Liver (tissue), 9 donors: Measurements from ENCODE around the gene MEGF11. TPM values are rescaled to one million over a fixed set of nuclear protein-coding genes. Genes with fewer than 3 reads are reported as not detected.

Experiments
- DNase-seq: peaks from one replicate; pipeline ENCODE4 v3.0.0-alpha.2; 2017; ENCODE audit warnings: low spot score
- H3K27ac ChIP-seq, 2 donors: one replicate each; pipeline ENCODE4 v1.7.0; 2013; ENCODE audit warnings: inconsistent platforms in 2 of 2, low read length in 2 of 2, control low read depth in 1 of 2, low read depth in 1 of 2, mild to moderate bottlenecking in 1 of 2
- H3K27me3 ChIP-seq, 4 donors: one replicate each; pipeline versions ENCODE4 v1.6.1 to v1.7.0; 2013; ENCODE audit warnings: low read length in 3 of 4, inconsistent platforms in 1 of 4, mild to moderate bottlenecking in 1 of 4, moderate library complexity in 1 of 4; ENCODE audit not compliant: control insufficient read depth in 4 of 4, insufficient read depth in 4 of 4
- H3K36me3 ChIP-seq, 4 donors: one replicate each; pipeline versions ENCODE4 v1.6.1 to v1.7.0; 2013; ENCODE audit warnings: low read length in 3 of 4, mild to moderate bottlenecking in 3 of 4, low read depth in 1 of 4, moderate library complexity in 1 of 4; ENCODE audit not compliant: control insufficient read depth in 4 of 4, insufficient read depth in 3 of 4
- H3K4me1 ChIP-seq, 4 donors: one replicate each; pipeline versions ENCODE4 v1.6.1 to v1.7.0; 2013; ENCODE audit warnings: low read length in 3 of 4, mild to moderate bottlenecking in 3 of 4, moderate library complexity in 1 of 4; ENCODE audit not compliant: control insufficient read depth in 4 of 4, insufficient read depth in 4 of 4
- H3K4me3 ChIP-seq, 3 donors: one replicate each; pipeline versions ENCODE4 v1.6.1 to v1.7.0; 2013; ENCODE audit warnings: low read length in 3 of 3, control low read depth in 1 of 3, low read depth in 1 of 3, mild to moderate bottlenecking in 1 of 3
- H3K9ac ChIP-seq, 2 donors: one replicate each; pipeline ENCODE4 v1.7.0; 2013; ENCODE audit warnings: low read length in 2 of 2, mild to moderate bottlenecking in 2 of 2, moderate library complexity in 2 of 2, control low read depth in 1 of 2, low read depth in 1 of 2
- H3K9me3 ChIP-seq, 4 donors: one replicate each; pipeline versions ENCODE4 v1.6.1 to v1.7.0; 2013; ENCODE audit warnings: low read length in 3 of 4; ENCODE audit not compliant: control insufficient read depth in 4 of 4
- EGR1 ChIP-seq, 2 donors: IDR thresholded peaks; 2 replicates each; pipeline ENCODE4 v1.6.1; 2016 to 2018; ENCODE audit warnings: antibody characterized with exemption in 2 of 2, low read depth in 2 of 2
- FOXA1 ChIP-seq: IDR thresholded peaks from 2 replicates; pipeline ENCODE4 v1.6.1; 2016; ENCODE audit warnings: antibody characterized with exemption
- GABPA ChIP-seq, 2 donors: IDR thresholded peaks in 1 of 2; conservative IDR thresholded peaks in 1 of 2; 2 replicates each; pipeline ENCODE4 v1.6.1; 2016; ENCODE audit warnings: antibody characterized with exemption in 2 of 2, mild to moderate bottlenecking in 1 of 2, moderate library complexity in 1 of 2
- HNF4A ChIP-seq, 2 donors: conservative IDR thresholded peaks; 2 replicates each; pipeline ENCODE4 v1.6.1; 2016; ENCODE audit warnings: antibody characterized with exemption in 2 of 2, mild to moderate bottlenecking in 2 of 2
- HNF4G ChIP-seq: IDR thresholded peaks from 2 replicates; pipeline ENCODE4 v1.6.1; 2016; ENCODE audit warnings: antibody characterized with exemption
- JUND ChIP-seq, 2 donors: IDR thresholded peaks; 2 replicates each; pipeline ENCODE4 v1.6.1; 2016; ENCODE audit warnings: antibody characterized with exemption in 2 of 2
- NR2F2 ChIP-seq: IDR thresholded peaks from 2 replicates; pipeline ENCODE4 v1.6.1; 2016; ENCODE audit warnings: antibody characterized with exemption
- RAD21 ChIP-seq, 2 donors: IDR thresholded peaks; 2 replicates each; pipeline ENCODE4 v1.6.1; 2016; ENCODE audit warnings: antibody characterized with exemption in 2 of 2, mild to moderate bottlenecking in 2 of 2
- RXRA ChIP-seq, 2 donors: IDR thresholded peaks; 2 replicates each; pipeline ENCODE4 v1.6.1; 2017 to 2018; ENCODE audit warnings: antibody characterized with exemption in 2 of 2, mild to moderate bottlenecking in 1 of 2
- SP1 ChIP-seq: IDR thresholded peaks from 2 replicates; pipeline ENCODE4 v1.6.1; 2018; ENCODE audit warnings: antibody characterized with exemption, mild to moderate bottlenecking
- YY1 ChIP-seq: IDR thresholded peaks from 2 replicates; pipeline ENCODE4 v1.6.1; 2016; ENCODE audit warnings: antibody characterized with exemption, mild to moderate bottlenecking
- WGBS: extraction: QIAGEN DNeasy Blood & Tissue Kit; methylation state at CpG from one replicate; pipeline ENCODE4 v1.1.7; 2013; 5-methylcytosine and 5-hydroxymethylcytosine counted together
- polyA plus RNA-seq, 2 donors: library from polyadenylated mRNA; stranded (reverse) in 1 of 2; unstranded in 1 of 2; fragments of 200-250 nt in 1 of 2; fragments of >200 nt in 1 of 2; fragmentation: Nextera tagmentation in 1 of 2; extraction: Ambion mirVana in 1 of 2; gene quantifications; one replicate each; pipeline versions ENCODE4 v1.2.1 to v1.2.3, GENCODE V29; 2013 to 2015
- total RNA-seq, 2 donors: library from RNA; depleted of rRNA; stranded (reverse); fragments of >200 nt; gene quantifications; one replicate each; pipeline ENCODE4 v1.2.3, GENCODE V29; 2014
- TF ChIP-seq, protein P1 (sequence below): fragments of 150-350 bp; IDR thresholded peaks from 2 replicates; pipeline ENCODE4 v1.5.1; 2017; ENCODE audit warnings: improper control_type of control experiment, low read depth, low read length; ENCODE audit not compliant: missing input control
- TF ChIP-seq, protein P2 (sequence below): IDR thresholded peaks from 2 replicates; pipeline ENCODE4 v1.6.1; 2016; ENCODE audit warnings: antibody characterized with exemption, mild to moderate bottlenecking
- TF ChIP-seq, protein P3 (sequence below): IDR thresholded peaks from 2 replicates; pipeline ENCODE4 v1.6.1; 2016; ENCODE audit warnings: antibody characterized with exemption
- donor health status: healthy.
- donor health status: healthy.
- donor health status: healthy.
- donor health status: healthy.
- donor health status: healthy.

The MEGF11 gene
- total and polyA plus RNA-seq, 4 donors = under 0.01 to 0.51 (median 0.03) TPM; not detected in 1

DNA sequence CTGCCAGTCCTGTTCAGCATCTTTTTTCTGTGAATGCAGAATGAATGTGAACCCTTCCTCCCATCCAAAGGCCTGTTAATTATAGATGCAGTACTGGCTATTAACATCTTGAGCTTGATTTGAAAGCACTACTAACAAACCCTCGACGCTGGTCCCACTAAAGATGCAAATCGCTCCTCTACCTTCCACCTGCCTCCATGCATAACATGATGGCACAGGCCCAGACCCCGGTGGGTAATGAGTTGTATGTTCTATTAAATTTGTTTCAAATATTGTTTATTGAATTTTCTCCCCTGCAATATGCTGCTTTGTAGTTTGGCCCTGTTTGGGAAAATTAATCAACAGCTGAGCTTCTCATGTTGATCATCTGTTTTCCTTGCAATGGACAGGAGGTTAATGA is 314.9 kb downstream of the MEGF11 start:
- WGBS = 90% methylated on average over 4 of the region's 4 CpGs
- no peaks in the 10 kb centered on the region for H3K36me3 ChIP-seq
- TF ChIP-seq RXRA (IDR thresholded peaks at IDR 0.05) (no peak), GABPA (IDR thresholded peaks at IDR 0.05 in 1 of 2, conservative IDR thresholded peaks at IDR 0.05 in 1 of 2) (no peak), SP1 (no peak), EGR1 (IDR thresholded peaks at IDR 0.05; ENCODE audit: low read depth in 2 of 2) (no peak), JUND (IDR thresholded peaks at IDR 0.05) (no peak), HNF4A (conservative IDR thresholded peaks at IDR 0.05) (no peak), HNF4G (no peak), YY1 (no peak)
- TF ChIP-seq, protein P1, sequence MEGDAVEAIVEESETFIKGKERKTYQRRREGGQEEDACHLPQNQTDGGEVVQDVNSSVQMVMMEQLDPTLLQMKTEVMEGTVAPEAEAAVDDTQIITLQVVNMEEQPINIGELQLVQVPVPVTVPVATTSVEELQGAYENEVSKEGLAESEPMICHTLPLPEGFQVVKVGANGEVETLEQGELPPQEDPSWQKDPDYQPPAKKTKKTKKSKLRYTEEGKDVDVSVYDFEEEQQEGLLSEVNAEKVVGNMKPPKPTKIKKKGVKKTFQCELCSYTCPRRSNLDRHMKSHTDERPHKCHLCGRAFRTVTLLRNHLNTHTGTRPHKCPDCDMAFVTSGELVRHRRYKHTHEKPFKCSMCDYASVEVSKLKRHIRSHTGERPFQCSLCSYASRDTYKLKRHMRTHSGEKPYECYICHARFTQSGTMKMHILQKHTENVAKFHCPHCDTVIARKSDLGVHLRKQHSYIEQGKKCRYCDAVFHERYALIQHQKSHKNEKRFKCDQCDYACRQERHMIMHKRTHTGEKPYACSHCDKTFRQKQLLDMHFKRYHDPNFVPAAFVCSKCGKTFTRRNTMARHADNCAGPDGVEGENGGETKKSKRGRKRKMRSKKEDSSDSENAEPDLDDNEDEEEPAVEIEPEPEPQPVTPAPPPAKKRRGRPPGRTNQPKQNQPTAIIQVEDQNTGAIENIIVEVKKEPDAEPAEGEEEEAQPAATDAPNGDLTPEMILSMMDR = no peak
- TF ChIP-seq, protein P2, sequence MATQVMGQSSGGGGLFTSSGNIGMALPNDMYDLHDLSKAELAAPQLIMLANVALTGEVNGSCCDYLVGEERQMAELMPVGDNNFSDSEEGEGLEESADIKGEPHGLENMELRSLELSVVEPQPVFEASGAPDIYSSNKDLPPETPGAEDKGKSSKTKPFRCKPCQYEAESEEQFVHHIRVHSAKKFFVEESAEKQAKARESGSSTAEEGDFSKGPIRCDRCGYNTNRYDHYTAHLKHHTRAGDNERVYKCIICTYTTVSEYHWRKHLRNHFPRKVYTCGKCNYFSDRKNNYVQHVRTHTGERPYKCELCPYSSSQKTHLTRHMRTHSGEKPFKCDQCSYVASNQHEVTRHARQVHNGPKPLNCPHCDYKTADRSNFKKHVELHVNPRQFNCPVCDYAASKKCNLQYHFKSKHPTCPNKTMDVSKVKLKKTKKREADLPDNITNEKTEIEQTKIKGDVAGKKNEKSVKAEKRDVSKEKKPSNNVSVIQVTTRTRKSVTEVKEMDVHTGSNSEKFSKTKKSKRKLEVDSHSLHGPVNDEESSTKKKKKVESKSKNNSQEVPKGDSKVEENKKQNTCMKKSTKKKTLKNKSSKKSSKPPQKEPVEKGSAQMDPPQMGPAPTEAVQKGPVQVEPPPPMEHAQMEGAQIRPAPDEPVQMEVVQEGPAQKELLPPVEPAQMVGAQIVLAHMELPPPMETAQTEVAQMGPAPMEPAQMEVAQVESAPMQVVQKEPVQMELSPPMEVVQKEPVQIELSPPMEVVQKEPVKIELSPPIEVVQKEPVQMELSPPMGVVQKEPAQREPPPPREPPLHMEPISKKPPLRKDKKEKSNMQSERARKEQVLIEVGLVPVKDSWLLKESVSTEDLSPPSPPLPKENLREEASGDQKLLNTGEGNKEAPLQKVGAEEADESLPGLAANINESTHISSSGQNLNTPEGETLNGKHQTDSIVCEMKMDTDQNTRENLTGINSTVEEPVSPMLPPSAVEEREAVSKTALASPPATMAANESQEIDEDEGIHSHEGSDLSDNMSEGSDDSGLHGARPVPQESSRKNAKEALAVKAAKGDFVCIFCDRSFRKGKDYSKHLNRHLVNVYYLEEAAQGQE = no peak
- DNase-seq = no peak
- H3K4me1 ChIP-seq = no peaks in the 10 kb centered on the region
- H3K9ac ChIP-seq = no peak overlapping the region
- H3K27ac ChIP-seq = no peak overlapping the region
- H3K27me3 ChIP-seq = no peaks in the 10 kb centered on the region
- H3K9me3 ChIP-seq = no peaks in the 10 kb centered on the region
- H3K4me3 ChIP-seq = no peak overlapping the region

DNA sequence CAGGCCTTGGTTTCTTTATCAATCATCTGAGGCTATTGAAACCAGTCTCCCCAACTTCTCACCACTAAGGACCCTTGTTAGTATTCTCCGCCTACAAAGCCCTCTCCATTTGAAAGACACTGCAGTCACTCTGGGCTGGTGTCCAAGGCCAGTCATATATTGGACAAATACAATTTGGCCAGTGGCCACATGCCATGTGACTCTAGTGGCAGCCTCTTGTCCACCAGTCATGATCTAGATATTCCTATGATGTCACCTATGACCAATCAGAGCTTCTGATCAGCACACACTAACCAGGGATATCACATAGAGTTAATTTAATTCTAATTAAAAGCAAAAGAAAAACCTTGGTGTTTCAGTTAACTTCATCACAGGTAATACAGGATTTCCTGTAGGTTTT is 316.1 kb downstream of the MEGF11 start:
- Histone ChIP-seq H3K9me3 (no peaks in the 10 kb centered on the region), H3K9ac (no peak overlapping the region), H3K4me3 (no peak overlapping the region), H3K4me1 (no peaks in the 10 kb centered on the region), H3K36me3 (no peaks in the 10 kb centered on the region), H3K27ac (no peak overlapping the region), H3K27me3 (no peaks in the 10 kb centered on the region)
- WGBS = 99% methylated on average over 1 of the region's 1 CpG
- DNase-seq = no peak
- TF ChIP-seq FOXA1 (no peak), EGR1 (IDR thresholded peaks at IDR 0.05; ENCODE audit: low read depth in 2 of 2) (no peak), RXRA (IDR thresholded peaks at IDR 0.05) (no peak), YY1 (no peak)

DNA sequence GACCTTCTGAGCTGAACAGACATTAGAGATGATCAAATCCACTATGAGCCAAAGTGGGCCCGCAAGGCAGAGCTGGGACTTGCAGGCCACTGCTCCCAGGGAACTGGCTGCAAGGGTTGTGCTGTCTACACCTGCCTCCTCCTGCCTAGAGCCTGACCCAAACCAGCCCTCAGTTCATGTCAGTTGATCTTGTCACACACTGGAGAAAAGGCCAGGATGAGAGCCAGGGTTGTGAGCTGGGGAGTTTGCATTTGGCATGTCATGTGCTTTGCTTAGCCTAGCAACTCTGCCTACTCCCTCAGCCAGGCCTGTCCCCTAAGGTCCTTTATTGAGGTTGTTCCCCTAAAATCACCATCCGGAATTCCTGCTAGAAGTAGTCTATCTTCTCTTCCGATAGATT is 316.5 kb downstream of the MEGF11 start:
- DNase-seq = no peak
- no peak overlapping the region for H3K4me3 ChIP-seq
- TF ChIP-seq NR2F2 = no peak
- TF ChIP-seq, protein P3, sequence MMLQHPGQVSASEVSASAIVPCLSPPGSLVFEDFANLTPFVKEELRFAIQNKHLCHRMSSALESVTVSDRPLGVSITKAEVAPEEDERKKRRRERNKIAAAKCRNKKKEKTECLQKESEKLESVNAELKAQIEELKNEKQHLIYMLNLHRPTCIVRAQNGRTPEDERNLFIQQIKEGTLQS = no peak
- TF ChIP-seq, protein P1 = no peak
- TF ChIP-seq RAD21 (IDR thresholded peaks at IDR 0.05) = no peak
- TF ChIP-seq YY1 = no peak
- TF ChIP-seq, protein P2 = no peak
- H3K27me3 ChIP-seq = no peaks in the 10 kb centered on the region
- H3K9ac ChIP-seq = no peak overlapping the region
- H3K36me3 ChIP-seq = no peaks in the 10 kb centered on the region
- no peak overlapping the region for H3K27ac ChIP-seq
- no peaks in the 10 kb centered on the region for H3K9me3 ChIP-seq
- no peaks in the 10 kb centered on the region for H3K4me1 ChIP-seq
- WGBS = 97% methylated on average over 3 of the region's 3 CpGs
